GM12873 (cell line): Measurements from ENCODE around the gene PTTG2.

ENCODE experiments used
- TF ChIP-seq, protein P1 (sequence below): IDR thresholded peaks from 2 replicates; pipeline ENCODE4 v1.5.1; 2012; ENCODE audit warnings: low read depth, mild to moderate bottlenecking, moderate library complexity, low read length, control low read depth; ENCODE audit not compliant: insufficient read depth; ENCODE audit errors: missing control alignments

Gene PTTG2

GRCh38 chr4:37999000-37999716, 39.0 kb downstream of the PTTG2 start:
- TF ChIP-seq, protein P1, sequence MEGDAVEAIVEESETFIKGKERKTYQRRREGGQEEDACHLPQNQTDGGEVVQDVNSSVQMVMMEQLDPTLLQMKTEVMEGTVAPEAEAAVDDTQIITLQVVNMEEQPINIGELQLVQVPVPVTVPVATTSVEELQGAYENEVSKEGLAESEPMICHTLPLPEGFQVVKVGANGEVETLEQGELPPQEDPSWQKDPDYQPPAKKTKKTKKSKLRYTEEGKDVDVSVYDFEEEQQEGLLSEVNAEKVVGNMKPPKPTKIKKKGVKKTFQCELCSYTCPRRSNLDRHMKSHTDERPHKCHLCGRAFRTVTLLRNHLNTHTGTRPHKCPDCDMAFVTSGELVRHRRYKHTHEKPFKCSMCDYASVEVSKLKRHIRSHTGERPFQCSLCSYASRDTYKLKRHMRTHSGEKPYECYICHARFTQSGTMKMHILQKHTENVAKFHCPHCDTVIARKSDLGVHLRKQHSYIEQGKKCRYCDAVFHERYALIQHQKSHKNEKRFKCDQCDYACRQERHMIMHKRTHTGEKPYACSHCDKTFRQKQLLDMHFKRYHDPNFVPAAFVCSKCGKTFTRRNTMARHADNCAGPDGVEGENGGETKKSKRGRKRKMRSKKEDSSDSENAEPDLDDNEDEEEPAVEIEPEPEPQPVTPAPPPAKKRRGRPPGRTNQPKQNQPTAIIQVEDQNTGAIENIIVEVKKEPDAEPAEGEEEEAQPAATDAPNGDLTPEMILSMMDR: no peak

- TF ChIP-seq, protein P1: no peak
These were observed 39.8 kb downstream of the PTTG2 start for GRCh38 chr4:37999965-38000364.

- TF ChIP-seq, protein P1: no peak
These were observed 41.7 kb downstream of the PTTG2 start for GRCh38 chr4:38001927-38002326.

DNA sequence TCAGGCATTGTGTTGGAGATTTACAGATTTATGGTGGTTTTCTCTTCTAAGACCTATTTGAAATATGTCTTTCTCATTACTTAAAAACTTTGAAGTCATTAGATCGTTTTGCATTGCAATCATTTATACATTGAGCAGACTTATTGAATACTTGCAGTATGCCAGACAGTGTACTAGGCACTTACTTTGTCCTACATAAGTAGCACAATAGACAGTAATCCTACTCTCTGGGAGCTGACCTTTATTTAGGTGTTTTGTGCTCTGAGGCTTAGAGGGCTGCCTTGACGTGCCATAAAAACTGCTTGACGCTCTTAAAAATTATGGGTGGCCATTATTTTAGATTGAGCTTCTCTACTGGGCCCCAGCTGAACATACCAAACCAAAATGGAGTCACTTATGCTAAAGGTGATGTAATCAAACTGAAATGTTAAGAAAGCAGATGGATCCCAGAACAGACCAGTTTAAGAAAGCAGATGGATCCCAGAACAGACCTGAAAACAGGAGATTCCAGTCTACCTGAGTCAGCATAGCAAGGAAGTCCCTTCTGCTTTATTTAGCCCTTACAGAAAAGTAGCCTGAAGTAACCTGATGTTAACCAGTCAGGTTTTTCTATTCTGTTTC, 42.4 kb downstream of the PTTG2 start:
- TF ChIP-seq, protein P1: no peak

DNA sequence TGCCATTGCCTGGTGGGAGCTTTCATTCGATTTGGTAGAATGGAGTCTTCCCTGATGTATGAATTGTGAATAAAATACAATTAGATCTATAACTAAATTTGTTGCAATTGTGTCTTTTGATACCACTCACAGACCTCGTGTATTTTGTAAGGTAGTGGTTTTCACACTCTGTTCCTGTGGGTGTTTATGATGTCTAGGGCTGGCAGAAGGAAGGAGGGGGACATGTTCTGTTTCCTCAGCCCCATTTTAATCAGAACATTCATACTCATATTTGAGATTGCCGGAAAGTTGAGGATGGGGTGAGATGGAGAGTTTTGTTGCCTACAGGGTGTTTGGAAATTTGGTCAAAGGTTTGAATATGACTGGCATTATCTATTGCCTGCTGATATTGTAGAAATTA, 42.9 kb downstream of the PTTG2 start:
- TF ChIP-seq, protein P1: no peak

GRCh38 chr4:38003628-38004027, 43.4 kb downstream of the PTTG2 start:
- TF ChIP-seq, protein P1: no peak

GRCh38 chr4:38004062-38004461, 43.9 kb downstream of the PTTG2 start:
- TF ChIP-seq, protein P1: no peak
